K562 (cell line): ENCODE data around the gene ST7. TPM values are rescaled to one million over a fixed set of nuclear protein-coding genes. Genes with fewer than 3 reads are reported as not detected.

Source experiments
- ADNP ChIP-seq: fragments of 200-800 bp; sonication (Bioruptor generic); IDR thresholded peaks from 2 replicates; pipeline ENCODE4 v1.6.1; 2016; ENCODE audit warnings: missing genetic modification characterization, missing compliant biosample characterization
- ARID3A ChIP-seq: IDR thresholded peaks from 2 replicates; pipeline ENCODE4 v1.6.1; 2012; ENCODE audit warnings: low read depth, low read length, improper control_type of control experiment, borderline replicate concordance
- BRD4 ChIP-seq: fragments of 200-600 bp; sonication (generic); IDR thresholded peaks from 2 replicates; pipeline ENCODE4 v1.6.1; 2017; ENCODE audit warnings: inconsistent platforms
- C11orf30 ChIP-seq: fragments of 450-650 bp; IDR thresholded peaks from 2 replicates; pipeline ENCODE4 v1.6.1; 2016; ENCODE audit warnings: low read depth, mild to moderate bottlenecking
- CBX3 ChIP-seq, 2 experiments: IDR thresholded peaks; 1 replicate in 1 of 2; 2 replicates in 1 of 2; pipeline ENCODE4 v1.6.1; 2012; ENCODE audit warnings: inconsistent platforms in 2 of 2, low read length in 2 of 2, borderline replicate concordance in 1 of 2, control low read depth in 1 of 2
- CXXC5 ChIP-seq: fragments of 250-450 bp; sonication (Bioruptor Pico); IDR thresholded peaks from 2 replicates; pipeline ENCODE4 v1.8.0; 2022; ENCODE audit warnings: inconsistent platforms, mild to moderate bottlenecking, moderate library complexity
- E2F6 ChIP-seq, 2 experiments: IDR thresholded peaks; 2 replicates each; pipeline ENCODE4 v1.6.1; 2011; ENCODE audit warnings: borderline replicate concordance in 1 of 2, control low read depth in 1 of 2, low read depth in 1 of 2, low read length in 1 of 2, mild to moderate bottlenecking in 1 of 2, mixed read lengths in 1 of 2, moderate library complexity in 1 of 2; ENCODE audit not compliant: insufficient read depth in 1 of 2, insufficient read length in 1 of 2, poor library complexity in 1 of 2, severe bottlenecking in 1 of 2; ENCODE audit errors: extremely low read depth in 1 of 2
- GTF2E2 ChIP-seq: fragments of 200-800 bp; sonication (Bioruptor generic); IDR thresholded peaks from 2 replicates; pipeline ENCODE4 v1.6.1; 2016; ENCODE audit warnings: missing genetic modification characterization, missing compliant biosample characterization
- HEY1 ChIP-seq: fragments of 250-450 bp; sonication (Bioruptor Pico); IDR thresholded peaks from 2 replicates; pipeline ENCODE4 v1.5.0; 2020; ENCODE audit warnings: mild to moderate bottlenecking, moderate library complexity, borderline replicate concordance
- MNT ChIP-seq, 2 experiments: fragments of 450-650 bp; conservative IDR thresholded peaks; 2 replicates each; pipeline ENCODE4 v1.6.1; 2017; ENCODE audit warnings: mild to moderate bottlenecking in 2 of 2, moderate library complexity in 2 of 2
- NFIC ChIP-seq: fragments of 450-650 bp; IDR thresholded peaks from 2 replicates; pipeline ENCODE4 v1.6.1; 2017; ENCODE audit warnings: mild to moderate bottlenecking, inconsistent platforms
- POLR2H ChIP-seq: IDR thresholded peaks from 2 replicates; pipeline ENCODE4 v1.6.1; 2016; ENCODE audit warnings: missing genetic modification characterization, low read depth, mild to moderate bottlenecking, control low read depth, missing compliant biosample characterization, moderate library complexity
- SMC3 ChIP-seq: conservative IDR thresholded peaks from 2 replicates; pipeline ENCODE4 v1.6.1; 2011; ENCODE audit warnings: low read depth, low read length, improper control_type of control experiment; ENCODE audit not compliant: insufficient read depth
- TCF15 ChIP-seq: fragments of 250-450 bp; sonication (Bioruptor Pico); IDR thresholded peaks from 2 replicates; pipeline ENCODE4 v1.8.0; 2022; ENCODE audit warnings: moderate library complexity, mild to moderate bottlenecking, inconsistent platforms
- XRCC3 ChIP-seq: fragments of 450-650 bp; IDR thresholded peaks from 2 replicates; pipeline ENCODE4 v1.6.1; 2017; ENCODE audit warnings: mild to moderate bottlenecking, moderate library complexity
- ZNF184 ChIP-seq: sonication (generic); formaldehyde crosslinking; IDR thresholded peaks from 2 replicates; pipeline ENCODE4 v1.5.0; 2020; ENCODE audit warnings: missing genetic modification reagents
- ZNF561 ChIP-seq: fragments of 450-650 bp; formaldehyde crosslinking; conservative IDR thresholded peaks from 2 replicates; pipeline ENCODE4 v1.4.0; 2020; ENCODE audit warnings: mild to moderate bottlenecking, moderate library complexity
- ZNF592 ChIP-seq: fragments of 450-650 bp; IDR thresholded peaks from 2 replicates; pipeline ENCODE4 v1.6.1; 2017; ENCODE audit warnings: antibody characterized with exemption, mild to moderate bottlenecking
- ZSCAN29 ChIP-seq: fragments of 450-650 bp; IDR thresholded peaks from 2 replicates; pipeline ENCODE4 v1.6.1; 2017
- polyA plus RNA-seq, 8 experiments: library from polyadenylated mRNA; depleted of rRNA in 4 of 8; stranded (reverse) in 5 of 8; unstranded in 3 of 8; fragments of >200 nt; fragmentation: Nextera tagmentation in 2 of 8; fragmentation: Illumina TruSeq in 1 of 8; extraction: Ambion mirVana in 2 of 8; extraction: Trizol in 1 of 8; gene quantifications; 2 replicates each; pipeline versions ENCODE4 v1.2.1 to v1.2.3, GENCODE V29; 2011 to 2014; ENCODE audit warnings: inconsistent platforms in 1 of 8, missing spikeins in 1 of 8
- total RNA-seq, 7 experiments: library from RNA; depleted of rRNA in 6 of 7; stranded (reverse); fragments of >200 nt in 6 of 7; fragmentation: Illumina TruSeq in 2 of 7; extraction: Trizol in 2 of 7; gene quantifications; 2 replicates each; pipeline versions ENCODE4 v1.2.1 to v1.2.3, GENCODE V29; 2011 to 2021; ENCODE audit warnings: low replicate concordance in 1 of 7

ST7 gene
- total and polyA plus RNA-seq, 9 of the 15 experiments (the other 6 are each of a cell fraction or from before 2014, with no cell fraction given), result 23.9 to 56.3 (median 36.9) TPM

- TF ChIP-seq ZNF592 (0 out of 2 replicates have a peak, but pooled peaks have one; percentile 50), ZNF561 (no peak), MNT (conservative IDR thresholded peaks at IDR 0.05) (0 out of 4 replicates have a peak, but pooled peaks of 1 of the 2 experiments have one; percentile 14), E2F6 (IDR thresholded peaks at IDR 0.05; ENCODE audit: borderline replicate concordance in 1 of 2, extremely low read depth in 1 of 2, insufficient read depth in 1 of 2, insufficient read length in 1 of 2, low read depth in 1 of 2, low read length in 1 of 2, poor library complexity in 1 of 2, severe bottlenecking in 1 of 2) (no peak), ARID3A (0 out of 2 replicates have a peak, but pooled peaks have one; percentile 55), SMC3 (peak; percentile 53; the same call in 1 of the 2 replicates), C11orf30 (0 out of 2 replicates have a peak, but pooled peaks have one; percentile 24), NFIC (0 out of 2 replicates have a peak, but pooled peaks have one; percentile 1), CXXC5 (CRISPR knock-in tag) (no peak), HEY1 (CRISPR knock-in tag) (no peak), XRCC3 (no peak), GTF2E2 (tag) (no peak), ZNF184 (CRISPR knock-in tag) (no peak), POLR2H (tag) (peak; percentile 55; the same call in 1 of the 2 replicates), BRD4 (peak; percentile 47; the same call in 1 of the 2 replicates), TCF15 (no peak), CBX3 (IDR thresholded peaks at IDR 0.05; ENCODE audit: borderline replicate concordance in 1 of 2, low read length in 2 of 2) (0 out of 3 replicates have a peak, but pooled peaks of 1 of the 2 experiments have one; percentile 4), ADNP (peak; percentile 7; the same call in 1 of the 2 replicates), ZSCAN29 (no peak)
Observed at GRCh38 chr7:117012696-117013095, 59.4 kb downstream of the ST7 start (continued).
